ENCODE results near the gene ATP2A1. TPM values are rescaled to one million over a fixed set of nuclear protein-coding genes. Genes with fewer than 3 reads are reported as not detected.

The ATP2A1 gene
- total and polyA plus RNA-seq, 2 of the 4 experiments (the other 2 are of a cell fraction), result under 0.01 to 0.63 TPM

- Histone ChIP-seq H3K4me3 (ENCODE audit: insufficient read depth, low read depth, low read length) (no peak overlapping the region), H4K91ac (ENCODE audit: insufficient read depth, low read depth, low read length) (no peak overlapping the region), H2BK5ac (ENCODE audit: low read depth, low read length, poor library complexity, severe bottlenecking) (no peak overlapping the region), H4K20me1 (ENCODE audit: insufficient read depth, low read length) (no peaks in the 10 kb centered on the region), H3K4ac (ENCODE audit: low read depth, low read length) (no peak overlapping the region), H3K9me3 (ENCODE audit: control insufficient read depth, insufficient read depth, low read length) (no peaks in the 10 kb centered on the region), H2BK120ac (ENCODE audit: low read depth, low read length) (no peak overlapping the region), H4K8ac (ENCODE audit: low read depth in 2 of 2, low read length in 2 of 2) (no peak overlapping the region), H3K79me1 (ENCODE audit: low read depth in 1 of 2, low read length in 2 of 2) (peaks cover 0 to 6% of the 10 kb centered on the region in 2 experiments; a peak in 2 of 4 replicates), H3K27ac (ENCODE audit: insufficient read depth, low read length) (no peak overlapping the region), H3K27me3 (ENCODE audit: control insufficient read depth, insufficient read depth, low read length) (no peaks in the 10 kb centered on the region), H4K5ac (ENCODE audit: low read depth, low read length) (no peak overlapping the region), H3K36me3 (ENCODE audit: control insufficient read depth, insufficient read depth, low read length) (peaks cover 30% of the 10 kb centered on the region), H2AK5ac (ENCODE audit: low read depth, low read length) (no peak overlapping the region), H2AK9ac (replicated peaks; ENCODE audit: low read depth, low read length, poor library complexity) (no peak overlapping the region), H2BK20ac (ENCODE audit: low read depth, low read length) (no peak overlapping the region), H2BK15ac (ENCODE audit: low read depth, low read length) (no peak overlapping the region), H3K9me1 (ENCODE audit: insufficient read depth, low read length) (no peaks in the 10 kb centered on the region; the same call in 1 of the 2 replicates), H3K56ac (ENCODE audit: extremely low read depth, insufficient read depth, low read length) (no peak overlapping the region), H2AFZ (replicated peaks; ENCODE audit: low read length, poor library complexity) (no peak overlapping the region), H3K4me2 (ENCODE audit: low read depth, low read length) (no peak overlapping the region), H3K23ac (ENCODE audit: low read depth, low read length) (no peak overlapping the region), H3K9ac (ENCODE audit: low read depth, low read length) (no peak overlapping the region), H3K18ac (ENCODE audit: low read depth, low read length) (no peak overlapping the region), H3K4me1 (ENCODE audit: control insufficient read depth, insufficient read depth, low read length) (no peaks in the 10 kb centered on the region), H3K14ac (replicated peaks; ENCODE audit: low read depth, low read length) (no peak overlapping the region)
- dilution Hi-C loops (cut with HindIII; ENCODE audit: low sequenced_read_pairs, unreplicated experiment), result no loop called here
- intact Hi-C loops (cut with micrococcal nuclease), result loop anchor here (5.0 kb wide), 1 partner anchor 36 kb away; no protein-coding TSS in a partner anchor
- no peak for TF ChIP-seq RAD21 (IDR thresholded peaks at IDR 0.05; ENCODE audit: low read length)
- TF ChIP-seq RCOR1 (IDR thresholded peaks at IDR 0.05; ENCODE audit: insufficient replicate concordance, low read length), result no peak
- in situ Hi-C loops (cut with MboI; ENCODE audit: low sequenced_read_pairs), result no loop called here
- no CpG with 5 or more reads among the region's 3 CpGs for WGBS, 2 experiments (ENCODE audit: extremely low coverage in 2 of 2, insufficient read length in 1 of 2)
- BruUV-seq (replicated peaks), result no TSS peak
- POLR2A ChIA-PET (ENCODE audit: unreplicated experiment), result no interaction called here
- ATAC-seq (ENCODE audit: low read depth) (no peak), DNase-seq (no peak)
- CTCF ChIA-PET, result no interaction called here
Measured at GRCh38 chr16:28918698-28919097, 40.4 kb downstream of the ATP2A1 start.
